Keratinocyte (primary cell): ENCODE measurements around the gene MRM2. TPM values are rescaled to one million over a fixed set of nuclear protein-coding genes. Genes with fewer than 3 reads are reported as not detected.
A peak's percentile ranks its signal among the peaks of the same experiment; 100 is the strongest.

Source experiments
- DNase-seq: peaks from one replicate; pipeline ENCODE4 v3.0.0-alpha.2; 2011; ENCODE audit warnings: low read depth, missing footprints, low spot score
- FAIRE-seq: peaks from 2 replicates; lab custom pipeline; 2011; peaks lifted over from hg19 to GRCh38; lab: Jason Lieb, UNC
- H2AFZ ChIP-seq: 2 replicates; pipeline ENCODE4 v1.6.0; 2012; ENCODE audit warnings: low read length, control low read depth, inconsistent platforms; ENCODE audit not compliant: control insufficient read depth
- H3K27ac ChIP-seq: 2 replicates; pipeline ENCODE4 v1.5.1; 2011; ENCODE audit warnings: low read length; ENCODE audit not compliant: control insufficient read depth, insufficient read depth
- H3K27me3 ChIP-seq: 3 replicates; pipeline ENCODE4 v1.6.0; 2011; ENCODE audit warnings: low read length; ENCODE audit not compliant: control insufficient read depth, insufficient read depth; ENCODE audit errors: extremely low read depth
- H3K36me3 ChIP-seq, 2 experiments: 2 replicates in 1 of 2; 3 replicates in 1 of 2; pipeline ENCODE4 v1.5.1; 2011; ENCODE audit warnings: low read length in 2 of 2, mild to moderate bottlenecking in 1 of 2; ENCODE audit not compliant: control insufficient read depth in 2 of 2, insufficient read depth in 2 of 2; ENCODE audit errors: extremely low read depth in 1 of 2
- H3K4me1 ChIP-seq: 3 replicates; pipeline ENCODE4 v1.5.1; 2011; ENCODE audit warnings: low read length; ENCODE audit not compliant: control insufficient read depth, insufficient read depth; ENCODE audit errors: extremely low read depth
- H3K4me2 ChIP-seq: 3 replicates; pipeline ENCODE4 v1.6.0; 2011; ENCODE audit warnings: low read depth, low read length; ENCODE audit not compliant: control insufficient read depth, insufficient read depth; ENCODE audit errors: extremely low read depth
- H3K4me3 ChIP-seq, 3 experiments: fragments of 200-600 bp in 1 of 3; sonication (generic) in 1 of 3; 2 replicates in 2 of 3; 3 replicates in 1 of 3; pipeline ENCODE4 v1.5.1; 2011 to 2016; ENCODE audit warnings: low read length in 3 of 3, mild to moderate bottlenecking in 3 of 3, control low read depth in 2 of 3, inconsistent platforms in 1 of 3, low read depth in 1 of 3, mixed read lengths in 1 of 3, mixed run types in 1 of 3, moderate library complexity in 1 of 3; ENCODE audit not compliant: control insufficient read depth in 2 of 3, insufficient read depth in 2 of 3; ENCODE audit errors: extremely low read depth in 1 of 3
- H3K79me2 ChIP-seq: 2 replicates; pipeline ENCODE4 v1.6.0; 2012; ENCODE audit warnings: low read length; ENCODE audit not compliant: control insufficient read depth, insufficient read depth
- H3K9ac ChIP-seq: 3 replicates; pipeline ENCODE4 v1.6.0; 2011; ENCODE audit warnings: low read length; ENCODE audit not compliant: control insufficient read depth, insufficient read depth; ENCODE audit errors: extremely low read depth
- H3K9me1 ChIP-seq: 3 replicates; pipeline ENCODE4 v1.6.0; 2011; ENCODE audit warnings: low read length; ENCODE audit not compliant: control insufficient read depth, insufficient read depth; ENCODE audit errors: extremely low read depth
- H3K9me3 ChIP-seq: 2 replicates; pipeline ENCODE4 v1.5.1; 2012; ENCODE audit warnings: low read depth, low read length; ENCODE audit not compliant: control insufficient read depth
- H4K20me1 ChIP-seq: 3 replicates; pipeline ENCODE4 v1.6.0; 2011; ENCODE audit warnings: low read length; ENCODE audit not compliant: control insufficient read depth, insufficient read depth; ENCODE audit errors: extremely low read depth
- CTCF ChIP-seq, 3 experiments: IDR thresholded peaks in 1 of 3; conservative IDR thresholded peaks in 1 of 3; optimal IDR thresholded peaks in 1 of 3; 2 replicates in 2 of 3; 3 replicates in 1 of 3; pipeline versions ENCODE3 to v1.5.1; 2011; ENCODE audit warnings: low read length in 3 of 3, mild to moderate bottlenecking in 3 of 3, moderate library complexity in 2 of 3, control low read depth in 1 of 3, inconsistent platforms in 1 of 3; ENCODE audit not compliant: insufficient read depth in 2 of 3; ENCODE audit errors: extremely low read depth in 1 of 3
- EZH2 ChIP-seq: IDR thresholded peaks from one replicate; pipeline ENCODE4 v1.6.1; 2012; ENCODE audit warnings: inconsistent platforms, mild to moderate bottlenecking, low read length, moderate library complexity
- dilution Hi-C: fragments of 300-500 bp; cut with MboI; formaldehyde crosslinking; loops from one replicate; pipeline ENCODE4 v1.7.0; 2020; ENCODE audit warnings: low sequenced_read_pairs; ENCODE audit not compliant: extremely low pct_ligation_motif_present
- polyA plus RNA-seq, 5 experiments: library from polyadenylated mRNA; depleted of rRNA in 3 of 5; stranded (reverse) in 3 of 5; stranded (forward) in 1 of 5; unstranded in 1 of 5; fragments of >200 nt; gene quantifications; 1 replicate in 1 of 5; 2 replicates in 3 of 5; 3 replicates in 1 of 5; pipeline versions ENCODE4 v1.2.1 to v1.2.3, GENCODE V29; 2011 to 2012; ENCODE audit warnings: missing spikeins in 2 of 5, low read depth in 1 of 5, low replicate concordance in 1 of 5

Gene MRM2
- polyA plus RNA-seq, 1 donor (not counting 4 experiments of a cell fraction or from before 2014, with no cell fraction given), result 21.5 TPM

GRCh38 chr7:2224491-2224928, 17.5 kb downstream of the MRM2 start:
- H3K27me3 ChIP-seq, result no peaks in the 10 kb centered on the region
- H3K4me3 ChIP-seq, result peak overlapping the region; percentile 13 to 50 (median 30)
- H3K9ac ChIP-seq, result peak overlapping the region; percentile 66
- no peak for TF ChIP-seq EZH2
- no peak for TF ChIP-seq CTCF (optimal IDR thresholded peaks at IDR 0.05 in 1 of 3, IDR thresholded peaks at IDR 0.05 in 1 of 3, conservative IDR thresholded peaks at IDR 0.05 in 1 of 3; ENCODE audit: extremely low read depth in 1 of 3, insufficient read depth in 2 of 3, low read length in 3 of 3)
- peaks cover 45% of the 10 kb centered on the region for H3K79me2 ChIP-seq
- H2AFZ ChIP-seq, result no peak overlapping the region
- peak; percentile 42 for DNase-seq
- dilution Hi-C loops, result no loop called here
- no peaks in the 10 kb centered on the region for H3K9me3 ChIP-seq
- H3K36me3 ChIP-seq, result peaks cover 22 to 35% of the 10 kb centered on the region in 2 experiments
- FAIRE-seq, result peak; percentile 64
- peaks cover 6% of the 10 kb centered on the region for H4K20me1 ChIP-seq
- H3K4me1 ChIP-seq, result peaks cover 25% of the 10 kb centered on the region
- H3K9me1 ChIP-seq, result no peaks in the 10 kb centered on the region
- peak overlapping the region; percentile 76 for H3K4me2 ChIP-seq
- H3K27ac ChIP-seq, result peak overlapping the region; percentile 93

DNA sequence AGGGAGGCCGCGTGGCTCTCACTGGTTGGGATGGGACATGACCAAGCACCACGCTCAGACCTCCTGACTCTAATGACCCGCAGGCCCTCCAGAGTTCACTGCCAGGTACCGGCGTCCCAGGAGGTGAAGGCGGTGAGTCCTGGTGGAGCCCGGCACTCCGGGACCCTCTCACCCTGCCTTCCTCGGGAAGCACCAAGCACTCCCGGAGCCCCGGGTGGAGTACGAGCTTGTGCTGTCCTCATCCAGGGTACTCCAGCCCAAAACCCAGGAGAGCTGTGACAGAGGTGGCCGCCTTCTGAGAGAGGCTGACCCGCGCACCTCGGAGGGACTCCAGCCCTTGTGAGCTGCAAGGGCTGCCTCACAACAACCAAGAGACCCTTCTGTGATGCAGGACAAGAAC, 18.7 kb downstream of the MRM2 start:
- Histone ChIP-seq H2AFZ (no peak overlapping the region), H3K4me3 (no peak overlapping the region), H3K79me2 (peaks cover 40% of the 10 kb centered on the region), H3K9ac (no peak overlapping the region), H3K9me3 (no peaks in the 10 kb centered on the region), H4K20me1 (peaks cover 6% of the 10 kb centered on the region), H3K9me1 (no peaks in the 10 kb centered on the region), H3K4me1 (peaks cover 25% of the 10 kb centered on the region), H3K27me3 (no peaks in the 10 kb centered on the region), H3K36me3 (peaks cover 19 to 31% of the 10 kb centered on the region in 2 experiments), H3K4me2 (no peak overlapping the region), H3K27ac (no peak overlapping the region)
- TF ChIP-seq EZH2 (no peak), CTCF (optimal IDR thresholded peaks at IDR 0.05 in 1 of 3, IDR thresholded peaks at IDR 0.05 in 1 of 3, conservative IDR thresholded peaks at IDR 0.05 in 1 of 3; ENCODE audit: extremely low read depth in 1 of 3, insufficient read depth in 2 of 3, low read length in 3 of 3) (no peak)
- dilution Hi-C loops, result no loop called here
- FAIRE-seq, result no peak
- no peak for DNase-seq
